ENCODE data around the gene MACF1. TPM values are rescaled to one million over a fixed set of nuclear protein-coding genes. Genes with fewer than 3 reads are reported as not detected.
"Not testable (repeated sequence)": the region's sequence is repeated elsewhere in the genome, so short reads cannot be mapped to it uniquely, and the experiment has no call there.

MACF1 gene
- polyA plus RNA-seq, 3 donors, result 32.3 to 63.1 (median 61.9) TPM

DNA sequence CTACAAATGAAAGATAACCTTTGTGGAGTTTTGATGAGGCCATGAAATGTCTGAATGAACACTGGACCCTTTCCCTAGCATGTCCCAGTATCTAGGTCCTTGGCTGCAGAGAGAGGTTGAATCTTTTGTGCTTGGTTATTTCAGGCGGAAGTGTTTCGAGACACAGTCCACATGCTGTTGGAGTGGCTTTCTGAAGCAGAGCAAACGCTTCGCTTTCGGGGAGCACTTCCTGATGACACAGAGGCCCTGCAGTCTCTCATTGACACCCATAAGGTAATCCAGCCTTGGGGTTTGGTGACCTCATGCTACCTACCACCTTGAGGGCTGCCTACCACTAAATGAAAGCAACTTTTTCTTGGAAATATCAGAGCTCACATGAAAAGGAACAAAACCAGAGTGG lies 248.0 kb downstream of the MACF1 start:
- WGBS, 3 donors, result 89 to 96% (median 90%) methylated on average over 5 of the region's 5 CpGs
- H3K27ac ChIP-seq (ENCODE audit: low read depth, low read length), result no peak overlapping the region

DNA sequence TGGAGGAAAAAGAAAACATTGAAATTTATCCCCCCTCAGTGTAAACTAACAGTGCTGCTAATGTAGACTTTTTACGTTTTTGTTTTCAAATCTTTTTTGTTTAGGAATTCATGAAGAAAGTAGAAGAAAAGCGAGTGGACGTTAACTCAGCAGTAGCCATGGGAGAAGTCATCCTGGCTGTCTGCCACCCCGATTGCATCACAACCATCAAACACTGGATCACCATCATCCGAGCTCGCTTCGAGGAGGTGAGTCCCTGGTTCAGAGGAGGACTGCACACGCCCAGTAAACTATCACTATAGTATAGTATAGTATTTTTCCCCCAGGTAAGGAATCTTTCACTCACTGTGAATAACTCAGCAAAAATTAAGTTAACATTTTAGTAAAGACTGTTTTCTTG lies 249.1 kb downstream of the MACF1 start:
- no peak overlapping the region for H3K27ac ChIP-seq (ENCODE audit: low read depth, low read length)

DNA sequence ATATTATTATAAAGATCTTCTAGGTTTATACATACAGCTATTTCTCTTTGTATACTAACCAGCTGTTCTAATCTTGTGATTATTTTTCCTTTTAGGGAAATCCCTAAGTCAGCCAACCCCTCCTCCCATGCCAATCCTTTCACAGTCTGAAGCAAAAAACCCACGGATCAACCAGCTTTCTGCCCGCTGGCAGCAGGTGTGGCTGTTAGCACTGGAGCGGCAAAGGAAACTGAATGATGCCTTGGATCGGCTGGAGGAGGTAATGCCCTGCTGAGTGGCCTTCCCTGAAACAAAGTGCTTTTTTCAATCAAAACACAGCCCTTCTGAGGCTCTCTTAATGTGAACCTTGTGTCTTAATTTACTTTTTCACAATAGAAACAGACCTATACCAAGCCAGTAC lies 254.5 kb downstream of the MACF1 start:
- H3K27ac ChIP-seq (ENCODE audit: low read depth, low read length), result no peak overlapping the region

More for the DNA sequence above, 249.1 kb downstream of the MACF1 start:
- 65 to 80% (median 66%) methylated on average over 8 of the region's 8 CpGs for WGBS, 3 donors

DNA sequence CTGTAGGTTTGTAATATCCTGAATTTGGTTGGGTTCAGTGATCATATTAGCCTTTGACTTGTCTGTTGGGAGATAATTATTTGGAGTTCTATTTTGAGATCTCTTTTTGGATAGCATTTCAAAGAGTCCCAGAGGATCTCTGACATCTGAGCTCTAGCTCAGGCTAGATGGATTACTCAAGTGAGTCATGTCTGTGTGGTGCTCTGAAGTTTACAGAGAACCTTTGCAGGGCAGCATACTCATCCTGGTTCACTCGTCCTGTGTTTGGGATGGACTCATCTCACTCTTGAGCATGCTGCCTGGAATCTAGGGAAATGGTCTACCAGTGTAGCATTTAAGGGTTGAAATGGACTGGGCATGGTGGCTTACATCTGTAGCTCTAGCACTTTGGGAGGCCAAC lies 257.6 kb downstream of the MACF1 start:
- 58 to 74% (median 63%) methylated on average over 1 of the region's 1 CpG for WGBS, 3 donors
- no peak overlapping the region for H3K27ac ChIP-seq (ENCODE audit: low read depth, low read length)

More for the DNA sequence above, 254.5 kb downstream of the MACF1 start:
- WGBS, 3 donors, result 90 to 96% (median 91%) methylated on average over 4 of the region's 4 CpGs

DNA sequence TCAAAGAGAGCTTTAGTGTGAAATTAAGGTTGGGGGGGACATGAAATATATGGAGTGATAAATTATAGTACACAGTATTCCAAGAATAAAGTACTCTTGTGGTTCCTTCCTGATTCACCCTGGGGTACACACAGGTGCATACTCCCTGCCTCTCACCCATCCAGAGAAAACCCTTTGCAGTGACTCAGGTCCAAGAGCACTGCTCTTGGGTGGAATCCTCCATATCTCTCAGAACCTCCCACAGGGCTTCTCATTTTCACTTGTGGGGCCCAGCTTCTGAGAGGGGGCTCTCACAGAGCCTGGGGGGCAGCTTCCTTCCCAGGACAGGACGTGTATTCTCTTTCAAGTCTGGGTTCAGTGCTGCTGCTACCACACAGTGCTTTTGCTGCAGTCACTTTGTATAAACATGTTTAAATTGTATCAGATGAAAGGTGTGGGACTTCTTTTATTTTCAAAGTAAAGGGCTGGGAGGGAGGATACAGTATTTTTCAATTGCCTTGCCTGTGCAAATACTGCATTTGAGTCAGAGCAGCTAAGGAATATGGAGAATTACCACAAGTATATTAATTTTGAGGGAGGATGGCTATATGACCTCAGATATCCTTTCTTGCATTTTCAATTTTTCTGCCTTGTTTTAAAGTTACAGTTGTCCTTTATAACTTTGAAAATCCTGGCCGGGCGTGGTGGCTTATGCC lies 262.1 kb downstream of the MACF1 start:
- H3K27ac ChIP-seq (ENCODE audit: low read depth, low read length), result no peak overlapping the region
- 72 to 85% (median 76%) methylated on average over 3 of the region's 3 CpGs for WGBS, 3 donors

DNA sequence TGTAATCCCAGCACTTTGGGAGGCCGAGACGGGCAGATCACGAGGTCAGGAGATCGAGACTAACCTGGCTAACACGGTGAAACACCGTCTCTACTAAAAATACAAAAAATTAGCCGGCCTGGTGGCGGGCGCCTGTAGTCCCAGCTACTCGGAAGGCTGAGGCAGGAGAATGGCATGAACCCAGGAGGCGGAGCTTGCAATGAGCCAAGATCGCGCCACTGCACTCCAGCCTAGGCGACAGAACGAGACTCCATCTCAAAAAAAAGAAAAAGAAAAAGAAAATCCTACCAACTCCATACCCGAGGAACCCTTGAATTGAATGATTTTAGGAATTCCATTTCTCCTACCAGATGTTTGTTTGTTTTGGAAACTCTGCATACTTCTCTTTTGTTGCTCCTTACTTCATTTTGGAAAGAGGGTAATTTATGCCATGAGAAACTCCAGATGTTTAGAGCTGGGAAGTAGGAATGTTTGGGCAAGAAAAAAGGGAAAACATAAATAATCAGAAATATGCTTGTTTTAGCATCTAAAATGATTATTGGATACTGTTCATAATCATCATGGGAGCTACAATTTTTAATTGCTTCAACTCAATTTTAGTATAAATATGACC lies 262.7 kb downstream of the MACF1 start:
- WGBS, 3 donors, result 56 to 81% (median 74%) methylated on average over 16 of the region's 16 CpGs
- H3K27ac ChIP-seq (ENCODE audit: low read depth, low read length), result not testable (repeated sequence)

DNA sequence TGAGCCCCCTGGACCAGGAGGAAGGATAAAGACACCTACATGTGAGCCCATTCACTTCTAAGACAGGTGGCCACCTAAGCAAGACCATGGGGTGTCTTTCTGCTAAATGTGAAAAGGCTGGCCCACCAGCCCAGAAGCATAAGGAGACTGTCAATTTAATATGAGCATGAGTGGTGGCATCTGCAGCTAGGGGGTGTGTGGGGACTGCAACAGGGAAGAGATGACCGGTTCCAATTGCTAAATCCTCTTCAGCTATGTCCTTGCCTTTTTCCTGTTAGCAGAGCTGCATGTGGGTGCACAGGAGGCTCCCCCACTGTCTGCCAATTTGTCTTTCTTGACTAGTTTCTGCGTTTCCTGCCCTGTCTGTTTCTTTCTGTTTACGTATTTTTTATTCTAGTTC lies 264.7 kb downstream of the MACF1 start:
- H3K27ac ChIP-seq (ENCODE audit: low read depth, low read length), result no peak overlapping the region
- 67 to 79% (median 77%) methylated on average over 3 of the region's 3 CpGs for WGBS, 3 donors

DNA sequence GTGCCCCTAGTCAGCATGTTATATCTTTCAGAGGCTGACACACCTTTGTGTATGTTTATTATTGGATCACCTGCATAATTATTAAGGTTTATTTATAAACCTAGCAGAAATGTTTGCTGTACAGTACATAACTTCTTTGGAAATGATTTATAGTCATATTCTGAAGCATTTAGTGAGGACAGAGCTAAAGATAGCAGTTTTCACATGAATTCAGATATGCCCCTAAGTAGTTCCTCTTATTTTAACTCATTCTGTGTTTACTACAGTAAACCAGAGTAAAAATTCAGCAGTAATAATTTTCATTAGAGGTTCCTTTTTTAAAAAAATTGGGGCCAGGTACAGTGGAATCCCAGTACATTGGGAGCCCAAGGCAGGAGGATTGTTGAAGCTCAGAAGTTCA lies 265.5 kb downstream of the MACF1 start:
- no peak overlapping the region for H3K27ac ChIP-seq (ENCODE audit: low read depth, low read length)

DNA sequence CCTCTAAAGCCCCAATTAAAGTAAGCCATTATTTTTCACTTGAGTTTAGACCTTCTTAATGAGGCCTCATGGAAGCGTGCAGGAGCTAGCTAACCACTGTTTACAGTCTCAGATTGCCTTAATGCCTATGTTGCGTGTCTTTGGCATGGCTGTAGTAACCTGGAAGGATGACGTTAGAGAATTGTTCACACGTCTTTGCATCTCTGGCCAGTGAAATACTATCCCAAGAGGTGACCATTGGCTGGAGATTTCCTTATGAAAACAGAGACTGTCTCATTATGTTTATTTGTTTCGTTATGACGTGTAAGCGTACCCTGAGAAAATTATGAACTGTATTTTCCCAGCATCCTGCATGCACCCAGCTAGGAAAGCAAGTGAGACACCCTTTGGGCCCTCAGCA lies 268.3 kb downstream of the MACF1 start:
- WGBS, 3 donors, result 85 to 94% (median 91%) methylated on average over 7 of the region's 7 CpGs

DNA sequence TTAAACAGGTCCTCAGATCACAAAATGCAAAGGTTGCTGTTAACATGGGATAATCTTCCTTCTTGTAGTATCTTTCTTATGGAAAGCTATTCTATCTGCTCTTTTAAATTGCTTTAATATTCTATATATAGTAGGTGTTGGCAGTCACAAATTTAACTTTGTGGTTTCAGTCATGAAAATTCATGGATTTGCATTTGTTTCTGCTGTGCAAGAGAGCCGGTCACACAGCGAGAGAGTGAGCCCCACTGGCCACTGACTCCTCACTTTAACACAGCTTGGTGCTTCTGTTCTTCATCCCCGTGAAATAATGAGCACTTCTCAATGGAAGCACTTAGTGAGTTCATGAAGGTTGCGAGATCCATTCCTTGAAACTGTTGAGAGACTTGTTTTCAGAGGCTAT lies 268.8 kb downstream of the MACF1 start:
- WGBS, 3 donors, result 94 to 97% (median 96%) methylated on average over 4 of the region's 4 CpGs
- H3K27ac ChIP-seq (ENCODE audit: low read depth, low read length), result no peak overlapping the region

More for the DNA sequence above, 268.3 kb downstream of the MACF1 start:
- H3K27ac ChIP-seq (ENCODE audit: low read depth, low read length), result no peak overlapping the region

DNA sequence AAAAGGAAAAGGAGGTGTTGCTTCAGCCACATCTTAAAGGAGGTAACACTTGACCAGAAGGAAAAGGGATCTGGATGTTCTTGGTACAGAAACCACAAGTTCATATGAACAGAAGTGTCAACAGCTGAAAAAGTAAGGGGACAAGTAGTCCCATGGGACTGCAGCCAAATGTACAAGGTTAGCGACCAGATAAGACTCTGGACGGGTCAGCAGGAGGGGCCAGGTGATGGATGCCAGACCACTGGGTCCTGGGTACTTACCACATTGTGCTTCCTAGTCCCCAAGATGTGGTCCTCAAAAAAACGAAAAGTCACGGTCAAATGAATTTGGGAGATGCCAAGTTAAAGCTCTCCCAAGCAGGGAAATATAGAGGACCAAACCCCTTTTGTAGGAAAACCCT lies 270.3 kb downstream of the MACF1 start:
- WGBS, 3 donors, result 55 to 88% (median 82%) methylated on average over 4 of the region's 4 CpGs
- no peak overlapping the region for H3K27ac ChIP-seq (ENCODE audit: low read depth, low read length)

DNA sequence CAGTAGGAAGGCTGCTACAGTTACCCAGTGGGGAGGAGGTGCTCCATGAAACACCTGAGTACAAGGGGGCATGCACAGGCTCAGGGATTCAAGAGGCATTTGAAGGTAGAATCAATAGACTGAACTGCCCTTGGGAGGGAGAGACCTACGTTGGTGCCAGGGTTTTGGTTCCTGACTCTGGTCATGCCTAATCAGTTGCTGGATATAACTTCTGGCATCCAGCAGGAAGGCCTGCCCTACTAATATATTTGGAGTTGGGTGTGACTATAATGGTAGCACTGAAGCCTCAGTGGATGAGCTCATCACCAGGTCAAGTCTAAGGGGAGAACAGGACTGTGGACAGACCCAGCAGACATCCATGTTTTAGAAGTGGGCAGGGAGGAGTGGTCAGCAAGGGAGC lies 271.1 kb downstream of the MACF1 start:
- 22 to 84% (median 70%) methylated on average over 1 of the region's 1 CpG for WGBS, 3 donors
- not testable (repeated sequence) for H3K27ac ChIP-seq (ENCODE audit: low read depth, low read length)

DNA sequence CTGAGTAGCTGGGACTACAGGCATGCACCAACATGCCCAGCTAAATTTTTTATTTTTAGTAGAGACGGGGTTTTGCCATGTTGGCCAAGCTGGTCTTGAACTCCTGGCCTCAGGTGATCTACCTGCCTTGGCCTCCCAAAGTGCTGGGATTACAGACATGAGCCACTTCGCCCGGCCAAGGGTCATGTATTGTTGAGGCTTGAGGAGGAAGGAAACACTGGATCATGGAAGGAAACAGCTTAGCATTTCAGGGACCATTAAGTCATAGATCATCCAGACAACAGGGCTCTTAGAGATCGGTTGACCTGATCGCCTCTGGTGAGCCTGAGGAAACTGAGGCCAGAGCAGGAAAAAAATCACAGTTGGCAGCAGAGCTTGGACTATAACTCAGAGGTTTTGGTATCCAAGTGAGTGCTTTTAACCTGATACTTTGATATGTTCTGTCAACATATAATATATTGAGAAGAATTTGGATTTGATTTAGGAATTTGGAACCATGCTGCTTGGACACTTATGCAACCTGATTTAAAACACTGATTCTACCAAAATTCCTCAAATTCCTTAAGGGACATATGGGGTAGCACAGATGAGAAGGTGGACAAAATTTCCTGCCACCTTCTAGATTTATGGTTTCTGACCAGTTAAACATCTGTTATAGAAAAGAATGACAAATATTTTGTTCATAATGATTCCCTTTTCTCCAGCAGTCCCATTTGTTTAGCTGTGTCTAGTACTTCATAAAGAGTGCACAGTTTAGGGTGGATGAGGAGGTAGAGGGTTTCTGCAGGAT lies 273.8 kb downstream of the MACF1 start:
- H3K27ac ChIP-seq (ENCODE audit: low read depth, low read length), result no peak overlapping the region
- WGBS, 3 donors, result 77 to 93% (median 83%) methylated on average over 5 of the region's 5 CpGs

DNA sequence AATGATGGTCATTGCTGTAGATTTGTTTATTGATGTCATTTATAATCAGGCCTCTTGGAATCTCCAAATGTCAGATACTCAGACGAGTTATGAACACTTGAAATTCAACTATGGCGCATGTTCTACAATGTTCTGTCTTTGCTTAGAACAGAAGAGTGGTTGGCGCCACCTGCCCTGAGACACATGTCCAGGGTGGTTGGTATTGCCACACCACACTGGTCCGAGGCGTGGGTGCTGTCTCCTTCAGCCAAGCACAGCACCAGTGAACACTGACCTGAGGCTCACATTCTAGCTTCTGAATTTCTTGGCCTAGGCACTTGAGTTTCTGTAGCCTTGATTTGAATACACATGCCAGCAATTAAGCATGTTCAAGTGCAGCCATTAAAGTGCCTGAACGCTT lies 276.8 kb downstream of the MACF1 start:
- 89 to 92% (median 90%) methylated on average over 6 of the region's 6 CpGs for WGBS, 3 donors
- no peak overlapping the region for H3K27ac ChIP-seq (ENCODE audit: low read depth, low read length)

DNA sequence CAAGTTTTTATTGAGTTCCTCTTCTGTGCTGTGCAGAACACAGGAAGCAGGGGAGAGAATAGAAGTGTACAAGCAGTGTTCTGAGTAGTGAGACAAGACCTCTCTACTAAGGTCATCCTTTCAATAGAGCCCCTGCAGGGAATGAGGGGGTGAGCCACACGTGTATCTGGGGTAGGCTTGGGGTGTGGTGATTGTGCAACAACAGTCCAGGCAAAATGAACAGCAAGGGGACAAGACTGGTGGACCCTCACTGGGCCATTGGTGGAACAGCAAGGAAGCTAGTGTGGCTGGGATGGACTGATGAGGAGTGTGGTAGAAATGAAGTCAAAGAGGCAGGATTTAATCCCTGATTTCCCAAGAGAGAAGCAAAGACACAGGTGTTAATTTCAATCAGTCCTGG lies 278.8 kb downstream of the MACF1 start:
- 28 to 58% (median 33%) methylated on average over 1 of the region's 1 CpG for WGBS, 3 donors
- H3K27ac ChIP-seq (ENCODE audit: low read depth, low read length), result no peak overlapping the region

DNA sequence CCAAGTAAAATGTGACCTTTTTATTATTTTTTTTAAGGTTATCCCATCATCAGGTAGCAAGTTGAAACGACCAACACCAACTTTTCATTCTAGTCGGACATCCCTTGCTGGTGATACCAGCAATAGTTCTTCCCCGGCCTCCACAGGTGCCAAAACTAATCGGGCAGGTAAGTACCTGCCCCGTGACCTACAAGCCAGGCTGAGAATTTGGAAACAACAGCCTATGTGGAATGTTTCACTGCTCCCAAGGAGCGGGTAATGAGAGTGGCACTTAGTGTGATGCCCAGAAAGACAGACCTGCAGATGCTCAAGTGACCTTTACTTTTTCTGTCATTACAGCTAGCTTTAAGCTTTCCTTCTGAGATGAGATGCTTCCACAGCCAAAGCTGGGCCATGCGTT lies 280.1 kb downstream of the MACF1 start:
- WGBS, 3 donors, result 87 to 97% (median 95%) methylated on average over 7 of the region's 7 CpGs
- no peak overlapping the region for H3K27ac ChIP-seq (ENCODE audit: low read depth, low read length)

DNA sequence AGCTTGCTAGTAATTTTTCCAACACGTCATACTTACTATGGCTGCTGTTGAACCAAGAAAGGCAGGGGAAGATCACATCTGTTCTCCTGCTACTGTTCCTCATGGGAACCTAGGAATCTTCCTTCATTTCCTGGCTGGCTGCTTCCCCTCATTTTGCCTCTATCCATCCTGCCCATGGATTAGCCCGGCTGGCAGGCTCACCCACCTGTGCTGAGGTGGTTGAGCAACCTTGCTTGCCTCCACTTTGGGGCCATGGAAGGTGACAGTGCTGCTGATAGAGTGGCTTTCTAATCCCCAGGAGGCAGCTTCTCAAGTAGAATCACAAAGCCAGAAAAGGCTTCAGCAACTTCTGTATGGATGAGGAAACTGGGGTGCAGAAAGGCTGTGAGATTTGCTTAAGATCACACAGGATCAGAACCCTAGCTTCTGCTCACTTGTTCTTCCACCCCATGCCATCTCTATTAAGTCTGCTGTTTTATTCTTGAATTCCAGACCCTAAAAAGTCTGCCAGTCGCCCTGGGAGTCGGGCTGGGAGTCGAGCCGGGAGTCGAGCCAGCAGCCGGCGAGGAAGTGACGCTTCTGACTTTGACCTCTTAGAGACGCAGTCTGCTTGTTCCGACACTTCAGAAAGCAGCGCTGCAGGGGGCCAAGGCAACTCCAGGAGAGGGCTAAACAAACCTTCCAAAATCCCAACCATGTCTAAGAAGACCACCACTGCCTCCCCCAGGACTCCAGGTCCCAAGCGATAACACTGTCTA lies 280.7 kb downstream of the MACF1 start:
- 82 to 90% (median 89%) methylated on average over 14 of the region's 14 CpGs for WGBS, 3 donors
- no peak overlapping the region for H3K27ac ChIP-seq (ENCODE audit: low read depth, low read length)

DNA sequence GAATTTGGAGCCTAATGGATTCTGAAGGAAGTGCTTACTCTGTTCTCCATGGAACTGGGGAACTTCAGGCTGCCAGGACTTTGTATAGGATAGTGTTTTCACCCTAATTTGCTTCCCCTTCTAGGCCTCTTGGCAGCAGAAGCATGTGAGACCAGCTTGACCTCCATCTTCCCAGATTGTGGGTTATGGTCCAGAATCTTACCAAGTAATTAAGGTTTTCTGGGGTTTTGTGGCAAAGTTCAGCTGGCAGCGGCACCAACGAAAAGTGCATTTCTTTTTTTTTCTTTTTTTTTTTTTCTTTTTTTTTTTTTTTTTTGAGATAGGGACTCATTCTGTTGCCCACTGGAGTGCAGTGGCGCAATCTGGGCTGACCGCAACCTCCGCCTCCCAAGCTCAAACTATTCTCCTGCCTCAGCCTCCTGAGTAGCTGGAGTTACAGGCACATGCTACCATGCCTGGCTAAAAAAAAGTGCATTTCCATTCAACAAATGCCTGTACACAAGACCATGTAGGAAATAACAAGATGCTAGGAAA lies 283.6 kb downstream of the MACF1 start:
- WGBS, 3 donors, result 86 to 97% (median 96%) methylated on average over 5 of the region's 5 CpGs

More for the DNA sequence above, 283.6 kb downstream of the MACF1 start:
- no peak overlapping the region for H3K27ac ChIP-seq (ENCODE audit: low read depth, low read length)
